Testis (tissue), 2 donors: ENCODE measurements around the gene PDCD10.

Experiments used
- CTCF ChIP-seq, 3 experiments: fragments of 450-650 bp in 2 of 3; fragments of 200-600 bp in 1 of 3; sonication (generic) in 1 of 3; IDR thresholded peaks; one replicate each; pipeline ENCODE4 v1.5.1; 2016 to 2019; ENCODE audit warnings: antibody characterized with exemption in 3 of 3, mild to moderate bottlenecking in 2 of 3, moderate library complexity in 1 of 3
- POLR2A ChIP-seq: fragments of 450-650 bp; IDR thresholded peaks from one replicate; pipeline ENCODE4 v1.6.1; 2017; ENCODE audit warnings: antibody characterized with exemption, mild to moderate bottlenecking, moderate library complexity

GRCh38 chr3:167710552-167710951, 24.1 kb downstream of the PDCD10 start:
- no peak for TF ChIP-seq CTCF (IDR thresholded peaks at IDR 0.05)
- no peak for TF ChIP-seq POLR2A
